NT2/D1 (cell line): Measurements from ENCODE around the gene RAB17.

Experiments used
- SUZ12 ChIP-seq: IDR thresholded peaks from 2 replicates; pipeline ENCODE4 v1.6.1; 2011; ENCODE audit not compliant: insufficient read length, insufficient read depth; ENCODE audit errors: extremely low read depth
- YY1 ChIP-seq: IDR thresholded peaks from 2 replicates; pipeline ENCODE4 v1.6.1; 2011; ENCODE audit not compliant: insufficient read length, insufficient read depth
- ZNF274 ChIP-seq: IDR thresholded peaks from 2 replicates; pipeline ENCODE4 v1.6.1; 2011; ENCODE audit warnings: mild to moderate bottlenecking, low read depth, low read length

GRCh38 chr2:237563816-237564215 is 26.7 kb downstream of the RAB17 start:
- TF ChIP-seq SUZ12 (no peak), ZNF274 (no peak), YY1 (no peak)
